ENCODE data around the gene TBRG1. TPM values are rescaled to one million over a fixed set of nuclear protein-coding genes. Genes with fewer than 3 reads are reported as not detected.

TBRG1 gene
- total and polyA plus RNA-seq, 12 donors: 22.3 to 66.7 (median 37.2) TPM

GRCh38 chr11:124627546-124627945 is 4.9 kb downstream of the TBRG1 start:
- 87 to 91% (median 89%) methylated on average over 5 of the region's 5 CpGs for WGBS, 4 donors
- no peaks in the 10 kb centered on the region for H3K27me3 ChIP-seq
- intact Hi-C loops (cut with DNase I): no loop called here
- no peak overlapping the region for H3K4me3 ChIP-seq
- H3K9me3 ChIP-seq (replicated peaks in 1 of 3): no peaks in the 10 kb centered on the region
- H3K27ac ChIP-seq: no peak overlapping the region
- TF ChIP-seq POLR2A (IDR thresholded peaks at IDR 0.05): no peak
- no peak for TF ChIP-seq CTCF (IDR thresholded peaks at IDR 0.05)
- H3K36me3 ChIP-seq (replicated peaks in 1 of 2): peaks cover 0 to 66% of the 10 kb centered on the region in 2 donors
- DNase-seq: no peak
- H3K4me1 ChIP-seq (replicated peaks in 1 of 2): peaks cover 5 to 26% of the 10 kb centered on the region in 2 donors

GRCh38 chr11:124629961-124630360 is 7.3 kb downstream of the TBRG1 start:
- WGBS, 4 donors: 85 to 93% (median 90%) methylated on average over 4 of the region's 4 CpGs
- Histone ChIP-seq H3K36me3 (replicated peaks in 1 of 2) (peaks cover 0 to 82% of the 10 kb centered on the region in 2 donors), H3K9me3 (replicated peaks in 1 of 3) (no peaks in the 10 kb centered on the region), H3K4me1 (replicated peaks in 1 of 2) (peaks cover 0 to 8% of the 10 kb centered on the region in 2 donors), H3K27ac (no peak overlapping the region), H3K27me3 (no peaks in the 10 kb centered on the region), H3K4me3 (no peak overlapping the region)
- no peak for TF ChIP-seq POLR2A (IDR thresholded peaks at IDR 0.05)
- TF ChIP-seq CTCF (IDR thresholded peaks at IDR 0.05): no peak
- intact Hi-C loops (cut with DNase I): no loop called here
- DNase-seq: no peak

DNA sequence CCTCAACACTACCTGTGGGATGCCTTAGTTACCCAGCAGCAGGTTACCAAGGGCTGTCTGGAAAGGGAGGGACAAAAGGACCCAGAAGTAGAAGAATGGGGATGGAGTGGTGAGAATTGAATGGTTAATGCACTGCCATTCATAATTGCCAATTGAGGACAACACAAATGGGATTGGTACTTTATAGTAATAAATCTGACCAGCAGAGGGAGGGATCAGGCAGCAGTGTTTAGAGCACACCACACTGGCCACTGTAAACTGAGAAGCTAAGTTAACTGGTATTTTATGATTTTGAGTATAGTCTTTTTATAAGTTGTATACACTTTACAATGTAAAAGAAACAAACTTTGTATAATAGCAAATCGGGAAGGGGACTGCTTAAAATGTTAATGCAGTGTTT is 10.7 kb downstream of the TBRG1 start:
- no peak for TF ChIP-seq POLR2A (IDR thresholded peaks at IDR 0.05)
- TF ChIP-seq CTCF (IDR thresholded peaks at IDR 0.05): peak in 1 of 6 experiments; percentile 20
- H3K9me3 ChIP-seq (replicated peaks in 1 of 3): no peaks in the 10 kb centered on the region
- H3K4me1 ChIP-seq (replicated peaks in 1 of 2): no peaks in the 10 kb centered on the region
- no peaks in the 10 kb centered on the region for H3K27me3 ChIP-seq
- no peak for DNase-seq
- intact Hi-C loops (cut with DNase I): no loop called here
- no peak overlapping the region for H3K4me3 ChIP-seq
- H3K27ac ChIP-seq: no peak overlapping the region
- WGBS, 4 donors: 79 to 88% (median 80%) methylated on average over 1 of the region's 1 CpG
- peaks cover 0 to 84% of the 10 kb centered on the region in 2 donors for H3K36me3 ChIP-seq (replicated peaks in 1 of 2)

- H3K4me1 ChIP-seq (replicated peaks in 1 of 2): no peaks in the 10 kb centered on the region
- 83 to 87% (median 87%) methylated on average over 3 of the region's 3 CpGs for WGBS, 4 donors
- peaks cover 0 to 78% of the 10 kb centered on the region in 2 donors for H3K36me3 ChIP-seq (replicated peaks in 1 of 2)
- no peak overlapping the region for H3K4me3 ChIP-seq
- H3K27ac ChIP-seq: no peak overlapping the region
- TF ChIP-seq CTCF (IDR thresholded peaks at IDR 0.05) (no peak), POLR2A (IDR thresholded peaks at IDR 0.05) (no peak)
- intact Hi-C loops (cut with DNase I): no loop called here
- H3K27me3 ChIP-seq: no peaks in the 10 kb centered on the region
- no peak for DNase-seq
- H3K9me3 ChIP-seq (replicated peaks in 1 of 3): no peaks in the 10 kb centered on the region
Observed at GRCh38 chr11:124635932-124636331, 13.3 kb downstream of the TBRG1 start.
